HepG2 (cell line): ENCODE data around the gene PTCD1. TPM values are rescaled to one million over a fixed set of nuclear protein-coding genes. Genes with fewer than 3 reads are reported as not detected.

ENCODE experiments used
- TFAP4 ChIP-seq: sonication (generic); IDR thresholded peaks from 2 replicates; pipeline ENCODE4 v1.6.1; 2016; ENCODE audit warnings: low read depth, borderline replicate concordance
- polyA plus RNA-seq, 8 experiments: library from polyadenylated mRNA; depleted of rRNA in 3 of 8; stranded (reverse) in 7 of 8; unstranded in 1 of 8; fragments of >200 nt; fragmentation: Illumina TruSeq in 4 of 8; extraction: Trizol in 4 of 8; gene quantifications; 2 replicates each; pipeline versions ENCODE4 v1.2.1 to v1.2.3, GENCODE V29; 2011 to 2016; ENCODE audit warnings: low read depth in 4 of 8, missing spikeins in 1 of 8, mixed read lengths in 1 of 8; ENCODE audit not compliant: insufficient read depth in 1 of 8
- total RNA-seq, 5 experiments: library from RNA; depleted of rRNA; stranded (reverse); fragments of >200 nt; fragmentation: Illumina TruSeq; extraction: Trizol; gene quantifications; 2 replicates each; pipeline ENCODE4 v1.2.3, GENCODE V29; 2016; ENCODE audit warnings: low read depth in 1 of 5
- TF ChIP-seq, protein P1 (sequence below): IDR thresholded peaks from 2 replicates; pipeline ENCODE4 v1.6.1; 2018; ENCODE audit warnings: missing genetic modification reagents, mild to moderate bottlenecking, missing compliant biosample characterization
- TF ChIP-seq, protein P2 (sequence below), 2 experiments: fragments of 450-650 bp in 1 of 2; sonication (generic) in 1 of 2; formaldehyde crosslinking in 1 of 2; IDR thresholded peaks; 2 replicates each; pipeline versions ENCODE4 v1.6.1 to v1.8.0; 2016 to 2022; ENCODE audit warnings: antibody characterized with exemption in 1 of 2, mild to moderate bottlenecking in 1 of 2, missing genetic modification reagents in 1 of 2

PTCD1 gene
- total and polyA plus RNA-seq, 2 of the 13 experiments (the other 11 are each of a cell fraction or from before 2014, with no cell fraction given), result 3.0 to 8.4 TPM

- TF ChIP-seq, protein P1, sequence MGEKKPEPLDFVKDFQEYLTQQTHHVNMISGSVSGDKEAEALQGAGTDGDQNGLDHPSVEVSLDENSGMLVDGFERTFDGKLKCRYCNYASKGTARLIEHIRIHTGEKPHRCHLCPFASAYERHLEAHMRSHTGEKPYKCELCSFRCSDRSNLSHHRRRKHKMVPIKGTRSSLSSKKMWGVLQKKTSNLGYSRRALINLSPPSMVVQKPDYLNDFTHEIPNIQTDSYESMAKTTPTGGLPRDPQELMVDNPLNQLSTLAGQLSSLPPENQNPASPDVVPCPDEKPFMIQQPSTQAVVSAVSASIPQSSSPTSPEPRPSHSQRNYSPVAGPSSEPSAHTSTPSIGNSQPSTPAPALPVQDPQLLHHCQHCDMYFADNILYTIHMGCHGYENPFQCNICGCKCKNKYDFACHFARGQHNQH, result 0 out of 2 replicates have a peak, but pooled peaks have one; percentile 33
- TF ChIP-seq, protein P2, sequence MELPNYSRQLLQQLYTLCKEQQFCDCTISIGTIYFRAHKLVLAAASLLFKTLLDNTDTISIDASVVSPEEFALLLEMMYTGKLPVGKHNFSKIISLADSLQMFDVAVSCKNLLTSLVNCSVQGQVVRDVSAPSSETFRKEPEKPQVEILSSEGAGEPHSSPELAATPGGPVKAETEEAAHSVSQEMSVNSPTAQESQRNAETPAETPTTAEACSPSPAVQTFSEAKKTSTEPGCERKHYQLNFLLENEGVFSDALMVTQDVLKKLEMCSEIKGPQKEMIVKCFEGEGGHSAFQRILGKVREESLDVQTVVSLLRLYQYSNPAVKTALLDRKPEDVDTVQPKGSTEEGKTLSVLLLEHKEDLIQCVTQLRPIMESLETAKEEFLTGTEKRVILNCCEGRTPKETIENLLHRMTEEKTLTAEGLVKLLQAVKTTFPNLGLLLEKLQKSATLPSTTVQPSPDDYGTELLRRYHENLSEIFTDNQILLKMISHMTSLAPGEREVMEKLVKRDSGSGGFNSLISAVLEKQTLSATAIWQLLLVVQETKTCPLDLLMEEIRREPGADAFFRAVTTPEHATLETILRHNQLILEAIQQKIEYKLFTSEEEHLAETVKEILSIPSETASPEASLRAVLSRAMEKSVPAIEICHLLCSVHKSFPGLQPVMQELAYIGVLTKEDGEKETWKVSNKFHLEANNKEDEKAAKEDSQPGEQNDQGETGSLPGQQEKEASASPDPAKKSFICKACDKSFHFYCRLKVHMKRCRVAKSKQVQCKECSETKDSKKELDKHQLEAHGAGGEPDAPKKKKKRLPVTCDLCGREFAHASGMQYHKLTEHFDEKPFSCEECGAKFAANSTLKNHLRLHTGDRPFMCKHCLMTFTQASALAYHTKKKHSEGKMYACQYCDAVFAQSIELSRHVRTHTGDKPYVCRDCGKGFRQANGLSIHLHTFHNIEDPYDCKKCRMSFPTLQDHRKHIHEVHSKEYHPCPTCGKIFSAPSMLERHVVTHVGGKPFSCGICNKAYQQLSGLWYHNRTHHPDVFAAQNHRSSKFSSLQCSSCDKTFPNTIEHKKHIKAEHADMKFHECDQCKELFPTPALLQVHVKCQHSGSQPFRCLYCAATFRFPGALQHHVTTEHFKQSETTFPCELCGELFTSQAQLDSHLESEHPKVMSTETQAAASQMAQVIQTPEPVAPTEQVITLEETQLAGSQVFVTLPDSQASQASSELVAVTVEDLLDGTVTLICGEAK (IDR thresholded peaks at IDR 0.05), result no peak
- TF ChIP-seq, protein P2 (CRISPR knock-in tag; IDR thresholded peaks at IDR 0.05), result no peak
- peak; percentile 38; the same call in 1 of the 2 replicates for TF ChIP-seq TFAP4
Measured at GRCh38 chr7:99375070-99375807, 63.4 kb downstream of the PTCD1 start (continued).
